GM19328 (cell line): Measurements from ENCODE around the gene KCNH8.
"Not testable (repeated sequence)": the region's sequence is repeated elsewhere in the genome, so short reads cannot be mapped to it uniquely, and the experiment has no call there.

Experiments
- ATAC-seq: cut with Tn5 transposase; IDR thresholded peaks from one replicate; pipeline ENCODE4 v1.9.1; 2021; ENCODE audit warnings: mild to moderate bottlenecking, moderate library complexity; ENCODE audit not compliant: unreplicated experiment

The KCNH8 gene

GRCh38 chr3:19171794-19172193 is 23.5 kb downstream of the KCNH8 start:
- no peak for ATAC-seq

GRCh38 chr3:19173945-19174344 is 25.6 kb downstream of the KCNH8 start:
- no peak for ATAC-seq

GRCh38 chr3:19183584-19183983 is 35.3 kb downstream of the KCNH8 start:
- no peak for ATAC-seq

- ATAC-seq = no peak
Measured at GRCh38 chr3:19190126-19190525, 41.8 kb downstream of the KCNH8 start.

GRCh38 chr3:19190602-19191001 is 42.3 kb downstream of the KCNH8 start:
- ATAC-seq = no peak

- ATAC-seq = no peak
Measured at GRCh38 chr3:19199131-19199530, 50.8 kb downstream of the KCNH8 start.

- ATAC-seq = no peak
Measured at GRCh38 chr3:19202303-19202702, 54.0 kb downstream of the KCNH8 start.

- no peak for ATAC-seq
Measured at GRCh38 chr3:19202754-19203153, 54.4 kb downstream of the KCNH8 start.

- no peak for ATAC-seq
Measured at GRCh38 chr3:19206540-19206939, 58.2 kb downstream of the KCNH8 start.

GRCh38 chr3:19213603-19214220 is 65.4 kb downstream of the KCNH8 start:
- no peak for ATAC-seq

GRCh38 chr3:19215427-19215826 is 67.1 kb downstream of the KCNH8 start:
- ATAC-seq = no peak

- ATAC-seq = no peak
Measured at GRCh38 chr3:19216669-19217337, 68.5 kb downstream of the KCNH8 start.

GRCh38 chr3:19220311-19220710 is 72.0 kb downstream of the KCNH8 start:
- ATAC-seq = no peak

GRCh38 chr3:19221081-19221480 is 72.8 kb downstream of the KCNH8 start:
- ATAC-seq = no peak

- no peak for ATAC-seq
Measured at GRCh38 chr3:19226479-19226878, 78.2 kb downstream of the KCNH8 start.

GRCh38 chr3:19228167-19228566 is 79.9 kb downstream of the KCNH8 start:
- ATAC-seq = no peak

- no peak for ATAC-seq
Measured at GRCh38 chr3:19229086-19229485, 80.8 kb downstream of the KCNH8 start.

- not testable (repeated sequence) for ATAC-seq
Measured at GRCh38 chr3:19229881-19230280, 81.6 kb downstream of the KCNH8 start.

GRCh38 chr3:19231792-19232461 is 83.6 kb downstream of the KCNH8 start:
- ATAC-seq = no peak

- ATAC-seq = no peak
Measured at GRCh38 chr3:19232566-19232965, 84.3 kb downstream of the KCNH8 start.

GRCh38 chr3:19233882-19234784 is 85.8 kb downstream of the KCNH8 start:
- not testable (repeated sequence) for ATAC-seq
